GM23338 (cell line): Measurements from ENCODE around the gene SRSF7. TPM values are rescaled to one million over a fixed set of nuclear protein-coding genes. Genes with fewer than 3 reads are reported as not detected.
A peak's percentile ranks its signal among the peaks of the same experiment; 100 is the strongest.

Experiments used
- ATAC-seq: fragments of 200-7000 bp; cut with Tn5 transposase; 3 replicates; pipeline ENCODE4 v1.9.1; 2020
- DNase-seq: peaks from one replicate; pipeline ENCODE4 v3.0.0-alpha.2; 2015; ENCODE audit warnings: low spot score
- H2AFZ ChIP-seq: fragments of 200-600 bp; sonication (generic); 2 replicates; pipeline ENCODE4 v1.8.0; 2016; ENCODE audit warnings: antibody characterized with exemption, mild to moderate bottlenecking, moderate library complexity
- H3F3A ChIP-seq: fragments of 200-600 bp; sonication (generic); replicated peaks from 2 replicates; pipeline ENCODE4 v1.8.0; 2017; ENCODE audit warnings: antibody characterized with exemption, mixed run types, low read depth
- H3K27ac ChIP-seq: fragments of 200-600 bp; sonication (generic); 2 replicates; pipeline ENCODE4 v1.6.1; 2016; ENCODE audit warnings: low read depth
- H3K27me3 ChIP-seq: fragments of 200-600 bp; sonication (generic); 2 replicates; pipeline ENCODE4 v1.8.0; 2016; ENCODE audit warnings: mild to moderate bottlenecking, mixed run types, moderate library complexity; ENCODE audit not compliant: insufficient read depth
- H3K36me3 ChIP-seq: fragments of 200-600 bp; sonication (generic); 2 replicates; pipeline ENCODE4 v1.8.0; 2016; ENCODE audit warnings: mild to moderate bottlenecking; ENCODE audit not compliant: insufficient read depth
- H3K4me1 ChIP-seq: fragments of 200-600 bp; sonication (generic); 2 replicates; pipeline ENCODE4 v1.8.0; 2016; ENCODE audit warnings: mild to moderate bottlenecking, moderate library complexity; ENCODE audit not compliant: insufficient read depth
- H3K4me2 ChIP-seq: fragments of 200-600 bp; sonication (generic); 2 replicates; pipeline ENCODE4 v1.7.1; 2017; ENCODE audit warnings: mixed run types
- H3K4me3 ChIP-seq: fragments of 200-600 bp; sonication (generic); 2 replicates; pipeline ENCODE4 v1.6.1; 2016; ENCODE audit warnings: mixed run types
- H3K79me2 ChIP-seq: fragments of 200-600 bp; sonication (generic); replicated peaks from 2 replicates; pipeline ENCODE4 v1.8.0; 2017; ENCODE audit warnings: mild to moderate bottlenecking; ENCODE audit not compliant: insufficient read depth
- H3K9me2 ChIP-seq: fragments of 200-600 bp; sonication (generic); 2 replicates; pipeline ENCODE4 v1.8.0; 2017; ENCODE audit not compliant: insufficient read depth
- H4K20me1 ChIP-seq: fragments of 200-600 bp; sonication (generic); replicated peaks from 2 replicates; pipeline ENCODE4 v1.8.0; 2017; ENCODE audit warnings: mild to moderate bottlenecking; ENCODE audit not compliant: insufficient read depth
- H3K27ac Mint-ChIP-seq: 2 replicates; pipeline ENCODE4 v1.8.0; 2020; ENCODE audit warnings: inconsistent platforms, mild to moderate bottlenecking, moderate library complexity, mixed read lengths
- H3K27me3 Mint-ChIP-seq: 3 replicates; pipeline ENCODE4 v1.8.0; 2022; ENCODE audit warnings: low read depth, mild to moderate bottlenecking, moderate library complexity, mixed read lengths, inconsistent platforms; ENCODE audit not compliant: insufficient read depth, poor library complexity
- H3K36me3 Mint-ChIP-seq: 3 replicates; pipeline ENCODE4 v1.8.0; 2021; ENCODE audit warnings: low read depth, mild to moderate bottlenecking, inconsistent platforms, moderate library complexity, mixed read lengths
- H3K4me1 Mint-ChIP-seq: 3 replicates; pipeline ENCODE4 v1.8.0; 2020; ENCODE audit warnings: mild to moderate bottlenecking, inconsistent platforms, mixed read lengths
- H3K4me3 Mint-ChIP-seq: 3 replicates; pipeline ENCODE4 v1.8.0; 2021; ENCODE audit warnings: moderate library complexity, mild to moderate bottlenecking, inconsistent platforms, mixed read lengths
- H3K9me3 Mint-ChIP-seq: 3 replicates; pipeline ENCODE4 v1.8.0; 2020; ENCODE audit warnings: moderate library complexity, mild to moderate bottlenecking, inconsistent platforms, mixed read lengths
- CREB1 ChIP-seq: fragments of 250-450 bp; sonication (Bioruptor Pico); IDR thresholded peaks from 2 replicates; pipeline ENCODE4 v1.5.0; 2020; ENCODE audit warnings: low read depth, mild to moderate bottlenecking, moderate library complexity
- EZH2 ChIP-seq: fragments of 200-600 bp; sonication (generic); IDR thresholded peaks from one replicate; pipeline ENCODE4 v1.8.0; 2017; ENCODE audit warnings: antibody characterized with exemption, mild to moderate bottlenecking, low read depth; ENCODE audit not compliant: unreplicated experiment
- JUNB ChIP-seq: IDR thresholded peaks from one replicate; pipeline ENCODE4 v1.6.1; 2016; ENCODE audit warnings: antibody characterized with exemption; ENCODE audit not compliant: unreplicated experiment
- NANOG ChIP-seq: IDR thresholded peaks from 2 replicates; pipeline ENCODE4 v1.6.1; 2016; ENCODE audit warnings: antibody characterized with exemption, borderline replicate concordance
- POLR2AphosphoS5 ChIP-seq: IDR thresholded peaks from 2 replicates; pipeline ENCODE4 v1.6.1; 2016; ENCODE audit warnings: antibody characterized with exemption, low read depth
- polyA plus RNA-seq: library from polyadenylated mRNA; unstranded; fragments of >200 nt; fragmentation: Nextera tagmentation; extraction: Ambion mirVana; gene quantifications from 2 replicates; pipeline ENCODE4 v1.2.1, GENCODE V29; 2016
- total RNA-seq: library from RNA; depleted of rRNA; stranded (reverse); fragments of >200 nt; shearing (Covaris generic); gene quantifications from 2 replicates; pipeline ENCODE4 v1.2.3, GENCODE V29; 2014
- TF ChIP-seq, protein P1 (sequence below): fragments of 250-450 bp; sonication (Bioruptor Pico); IDR thresholded peaks from 2 replicates; pipeline ENCODE4 v1.5.0; 2020; ENCODE audit warnings: mild to moderate bottlenecking, moderate library complexity
- TF ChIP-seq, protein P2 (sequence below), 2 experiments: fragments of 200-600 bp in 1 of 2; sonication (generic) in 1 of 2; conservative IDR thresholded peaks; 2 replicates each; pipeline versions ENCODE4 v1.5.1 to v1.6.1; 2016 to 2017; ENCODE audit warnings: antibody characterized with exemption in 2 of 2, low read depth in 2 of 2, mild to moderate bottlenecking in 2 of 2, moderate library complexity in 1 of 2
- TF ChIP-seq, protein P3 (sequence below): IDR thresholded peaks from one replicate; pipeline ENCODE4 v1.6.1; 2018; ENCODE audit warnings: antibody characterized with exemption; ENCODE audit not compliant: unreplicated experiment

Gene SRSF7
- total and polyA plus RNA-seq, 2 experiments from 2014 or later = 251 to 572 TPM

DNA sequence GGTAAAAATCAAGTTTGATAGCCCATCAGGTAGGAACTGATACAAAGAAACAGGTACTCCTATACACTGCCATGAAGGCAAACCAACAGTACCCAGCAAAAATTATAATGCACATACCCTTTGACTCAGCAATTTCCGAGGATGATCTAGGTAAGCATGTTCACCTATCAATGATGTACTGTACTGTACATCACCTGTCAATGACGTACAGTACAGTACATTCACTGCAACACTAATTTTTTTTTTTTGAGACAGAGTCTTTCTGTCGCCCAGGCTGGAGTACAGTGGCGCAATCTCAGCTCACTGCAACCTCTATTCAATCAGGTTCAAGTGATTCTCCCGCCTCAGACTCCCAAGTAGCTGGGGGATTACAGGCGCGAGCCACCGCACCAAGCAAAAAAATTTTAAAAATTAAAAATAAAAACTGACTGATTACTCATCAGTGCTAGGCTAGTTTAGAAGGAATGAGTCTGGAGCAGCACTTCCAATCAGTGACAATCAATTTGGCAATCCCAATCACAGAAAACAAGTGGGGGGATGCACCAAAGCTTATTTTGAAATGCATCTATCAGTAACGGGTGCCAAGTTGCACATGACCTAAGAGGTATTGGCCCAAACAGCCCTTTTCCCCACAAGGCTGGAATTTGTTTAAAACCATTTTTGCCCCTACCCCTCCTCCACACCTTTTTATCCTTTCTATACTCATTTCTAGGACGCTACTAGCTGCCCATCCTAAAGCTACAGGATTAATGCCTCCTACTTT, 8.2 kb downstream of the SRSF7 start:
- H3K36me3 ChIP-seq = peaks cover 53% of the 10 kb centered on the region
- peak overlapping the region; percentile 60; the same call in 1 of the 2 replicates for H3K27ac ChIP-seq
- peaks cover 54% of the 10 kb centered on the region for H3F3A ChIP-seq
- Mint-ChIP-seq H3K4me3 (no peak overlapping the region), H3K27me3 (peaks cover 9% of the 10 kb centered on the region), H3K27ac (peak overlapping the region; percentile 56; the same call in 1 of the 2 replicates), H3K4me1 (peaks cover 20% of the 10 kb centered on the region), H3K9me3 (peaks cover 10% of the 10 kb centered on the region; the same call in 2 of the 3 replicates), H3K36me3 (peaks cover 95% of the 10 kb centered on the region)
- no peaks in the 10 kb centered on the region for H3K9me2 ChIP-seq
- peaks cover 45% of the 10 kb centered on the region for H4K20me1 ChIP-seq
- H3K4me2 ChIP-seq = no peak overlapping the region
- DNase-seq = no peak
- H2AFZ ChIP-seq = no peak overlapping the region
- TF ChIP-seq JUNB = no peak
- TF ChIP-seq, protein P1, sequence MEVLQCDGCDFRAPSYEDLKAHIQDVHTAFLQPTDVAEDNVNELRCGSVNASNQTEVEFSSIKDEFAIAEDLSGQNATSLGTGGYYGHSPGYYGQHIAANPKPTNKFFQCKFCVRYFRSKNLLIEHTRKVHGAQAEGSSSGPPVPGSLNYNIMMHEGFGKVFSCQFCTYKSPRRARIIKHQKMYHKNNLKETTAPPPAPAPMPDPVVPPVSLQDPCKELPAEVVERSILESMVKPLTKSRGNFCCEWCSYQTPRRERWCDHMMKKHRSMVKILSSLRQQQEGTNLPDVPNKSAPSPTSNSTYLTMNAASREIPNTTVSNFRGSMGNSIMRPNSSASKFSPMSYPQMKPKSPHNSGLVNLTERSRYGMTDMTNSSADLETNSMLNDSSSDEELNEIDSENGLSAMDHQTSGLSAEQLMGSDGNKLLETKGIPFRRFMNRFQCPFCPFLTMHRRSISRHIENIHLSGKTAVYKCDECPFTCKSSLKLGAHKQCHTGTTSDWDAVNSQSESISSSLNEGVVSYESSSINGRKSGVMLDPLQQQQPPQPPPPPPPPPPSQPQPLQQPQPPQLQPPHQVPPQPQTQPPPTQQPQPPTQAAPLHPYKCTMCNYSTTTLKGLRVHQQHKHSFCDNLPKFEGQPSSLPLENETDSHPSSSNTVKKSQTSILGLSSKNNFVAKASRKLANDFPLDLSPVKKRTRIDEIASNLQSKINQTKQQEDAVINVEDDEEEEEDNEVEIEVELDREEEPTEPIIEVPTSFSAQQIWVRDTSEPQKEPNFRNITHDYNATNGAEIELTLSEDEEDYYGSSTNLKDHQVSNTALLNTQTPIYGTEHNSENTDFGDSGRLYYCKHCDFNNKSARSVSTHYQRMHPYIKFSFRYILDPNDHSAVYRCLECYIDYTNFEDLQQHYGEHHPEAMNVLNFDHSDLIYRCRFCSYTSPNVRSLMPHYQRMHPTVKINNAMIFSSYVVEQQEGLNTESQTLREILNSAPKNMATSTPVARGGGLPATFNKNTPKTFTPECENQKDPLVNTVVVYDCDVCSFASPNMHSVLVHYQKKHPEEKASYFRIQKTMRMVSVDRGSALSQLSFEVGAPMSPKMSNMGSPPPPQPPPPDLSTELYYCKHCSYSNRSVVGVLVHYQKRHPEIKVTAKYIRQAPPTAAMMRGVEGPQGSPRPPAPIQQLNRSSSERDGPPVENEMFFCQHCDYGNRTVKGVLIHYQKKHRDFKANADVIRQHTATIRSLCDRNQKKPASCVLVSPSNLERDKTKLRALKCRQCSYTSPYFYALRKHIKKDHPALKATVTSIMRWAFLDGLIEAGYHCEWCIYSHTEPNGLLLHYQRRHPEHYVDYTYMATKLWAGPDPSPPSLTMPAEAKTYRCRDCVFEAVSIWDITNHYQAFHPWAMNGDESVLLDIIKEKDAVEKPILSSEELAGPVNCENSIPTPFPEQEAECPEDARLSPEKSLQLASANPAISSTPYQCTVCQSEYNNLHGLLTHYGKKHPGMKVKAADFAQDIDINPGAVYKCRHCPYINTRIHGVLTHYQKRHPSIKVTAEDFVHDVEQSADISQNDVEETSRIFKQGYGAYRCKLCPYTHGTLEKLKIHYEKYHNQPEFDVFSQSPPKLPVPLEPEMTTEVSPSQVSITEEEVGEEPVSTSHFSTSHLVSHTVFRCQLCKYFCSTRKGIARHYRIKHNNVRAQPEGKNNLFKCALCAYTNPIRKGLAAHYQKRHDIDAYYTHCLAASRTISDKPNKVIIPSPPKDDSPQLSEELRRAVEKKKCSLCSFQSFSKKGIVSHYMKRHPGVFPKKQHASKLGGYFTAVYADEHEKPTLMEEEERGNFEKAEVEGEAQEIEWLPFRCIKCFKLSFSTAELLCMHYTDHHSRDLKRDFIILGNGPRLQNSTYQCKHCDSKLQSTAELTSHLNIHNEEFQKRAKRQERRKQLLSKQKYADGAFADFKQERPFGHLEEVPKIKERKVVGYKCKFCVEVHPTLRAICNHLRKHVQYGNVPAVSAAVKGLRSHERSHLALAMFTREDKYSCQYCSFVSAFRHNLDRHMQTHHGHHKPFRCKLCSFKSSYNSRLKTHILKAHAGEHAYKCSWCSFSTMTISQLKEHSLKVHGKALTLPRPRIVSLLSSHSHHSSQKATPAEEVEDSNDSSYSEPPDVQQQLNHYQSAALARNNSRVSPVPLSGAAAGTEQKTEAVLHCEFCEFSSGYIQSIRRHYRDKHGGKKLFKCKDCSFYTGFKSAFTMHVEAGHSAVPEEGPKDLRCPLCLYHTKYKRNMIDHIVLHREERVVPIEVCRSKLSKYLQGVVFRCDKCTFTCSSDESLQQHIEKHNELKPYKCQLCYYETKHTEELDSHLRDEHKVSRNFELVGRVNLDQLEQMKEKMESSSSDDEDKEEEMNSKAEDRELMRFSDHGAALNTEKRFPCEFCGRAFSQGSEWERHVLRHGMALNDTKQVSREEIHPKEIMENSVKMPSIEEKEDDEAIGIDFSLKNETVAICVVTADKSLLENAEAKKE (CRISPR knock-in tag) = no peak
- no peak for TF ChIP-seq EZH2
- TF ChIP-seq CREB1 = no peak
- peak; percentile 45; the same call in 1 of the 2 replicates for TF ChIP-seq POLR2AphosphoS5
- TF ChIP-seq, protein P2, sequence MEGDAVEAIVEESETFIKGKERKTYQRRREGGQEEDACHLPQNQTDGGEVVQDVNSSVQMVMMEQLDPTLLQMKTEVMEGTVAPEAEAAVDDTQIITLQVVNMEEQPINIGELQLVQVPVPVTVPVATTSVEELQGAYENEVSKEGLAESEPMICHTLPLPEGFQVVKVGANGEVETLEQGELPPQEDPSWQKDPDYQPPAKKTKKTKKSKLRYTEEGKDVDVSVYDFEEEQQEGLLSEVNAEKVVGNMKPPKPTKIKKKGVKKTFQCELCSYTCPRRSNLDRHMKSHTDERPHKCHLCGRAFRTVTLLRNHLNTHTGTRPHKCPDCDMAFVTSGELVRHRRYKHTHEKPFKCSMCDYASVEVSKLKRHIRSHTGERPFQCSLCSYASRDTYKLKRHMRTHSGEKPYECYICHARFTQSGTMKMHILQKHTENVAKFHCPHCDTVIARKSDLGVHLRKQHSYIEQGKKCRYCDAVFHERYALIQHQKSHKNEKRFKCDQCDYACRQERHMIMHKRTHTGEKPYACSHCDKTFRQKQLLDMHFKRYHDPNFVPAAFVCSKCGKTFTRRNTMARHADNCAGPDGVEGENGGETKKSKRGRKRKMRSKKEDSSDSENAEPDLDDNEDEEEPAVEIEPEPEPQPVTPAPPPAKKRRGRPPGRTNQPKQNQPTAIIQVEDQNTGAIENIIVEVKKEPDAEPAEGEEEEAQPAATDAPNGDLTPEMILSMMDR (conservative IDR thresholded peaks at IDR 0.05; ENCODE audit: low read depth in 2 of 2) = no peak
- TF ChIP-seq NANOG = no peak
- TF ChIP-seq, protein P3, sequence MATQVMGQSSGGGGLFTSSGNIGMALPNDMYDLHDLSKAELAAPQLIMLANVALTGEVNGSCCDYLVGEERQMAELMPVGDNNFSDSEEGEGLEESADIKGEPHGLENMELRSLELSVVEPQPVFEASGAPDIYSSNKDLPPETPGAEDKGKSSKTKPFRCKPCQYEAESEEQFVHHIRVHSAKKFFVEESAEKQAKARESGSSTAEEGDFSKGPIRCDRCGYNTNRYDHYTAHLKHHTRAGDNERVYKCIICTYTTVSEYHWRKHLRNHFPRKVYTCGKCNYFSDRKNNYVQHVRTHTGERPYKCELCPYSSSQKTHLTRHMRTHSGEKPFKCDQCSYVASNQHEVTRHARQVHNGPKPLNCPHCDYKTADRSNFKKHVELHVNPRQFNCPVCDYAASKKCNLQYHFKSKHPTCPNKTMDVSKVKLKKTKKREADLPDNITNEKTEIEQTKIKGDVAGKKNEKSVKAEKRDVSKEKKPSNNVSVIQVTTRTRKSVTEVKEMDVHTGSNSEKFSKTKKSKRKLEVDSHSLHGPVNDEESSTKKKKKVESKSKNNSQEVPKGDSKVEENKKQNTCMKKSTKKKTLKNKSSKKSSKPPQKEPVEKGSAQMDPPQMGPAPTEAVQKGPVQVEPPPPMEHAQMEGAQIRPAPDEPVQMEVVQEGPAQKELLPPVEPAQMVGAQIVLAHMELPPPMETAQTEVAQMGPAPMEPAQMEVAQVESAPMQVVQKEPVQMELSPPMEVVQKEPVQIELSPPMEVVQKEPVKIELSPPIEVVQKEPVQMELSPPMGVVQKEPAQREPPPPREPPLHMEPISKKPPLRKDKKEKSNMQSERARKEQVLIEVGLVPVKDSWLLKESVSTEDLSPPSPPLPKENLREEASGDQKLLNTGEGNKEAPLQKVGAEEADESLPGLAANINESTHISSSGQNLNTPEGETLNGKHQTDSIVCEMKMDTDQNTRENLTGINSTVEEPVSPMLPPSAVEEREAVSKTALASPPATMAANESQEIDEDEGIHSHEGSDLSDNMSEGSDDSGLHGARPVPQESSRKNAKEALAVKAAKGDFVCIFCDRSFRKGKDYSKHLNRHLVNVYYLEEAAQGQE = no peak
- H3K4me1 ChIP-seq = peaks cover 6% of the 10 kb centered on the region; the same call in 1 of the 2 replicates
- H3K27me3 ChIP-seq = no peaks in the 10 kb centered on the region
- H3K4me3 ChIP-seq = no peak overlapping the region
- H3K79me2 ChIP-seq = peaks cover 52% of the 10 kb centered on the region
- peak; percentile 6; the same call in 2 of the 3 replicates for ATAC-seq
